Esophagus (tissue), 2 donors: ENCODE data around the gene IGSF3. TPM values are rescaled to one million over a fixed set of nuclear protein-coding genes. Genes with fewer than 3 reads are reported as not detected.
"Not testable (repeated sequence)": the region's sequence is repeated elsewhere in the genome, so short reads cannot be mapped to it uniquely, and the experiment has no call there.

ENCODE experiments used
- H3K27ac ChIP-seq, 2 donors: one replicate each; pipeline ENCODE4 v1.5.1; 2013; ENCODE audit warnings: low read depth in 2 of 2, mild to moderate bottlenecking in 2 of 2, inconsistent platforms in 1 of 2, low read length in 1 of 2, moderate library complexity in 1 of 2
- H3K27me3 ChIP-seq, 2 donors: one replicate each; pipeline ENCODE4 v1.6.1; 2013; ENCODE audit warnings: low read length in 2 of 2, control low read depth in 1 of 2, mild to moderate bottlenecking in 1 of 2; ENCODE audit not compliant: insufficient read depth in 2 of 2, control insufficient read depth in 1 of 2
- H3K36me3 ChIP-seq, 2 donors: one replicate each; pipeline ENCODE4 v1.6.1; 2013; ENCODE audit warnings: low read length in 1 of 2; ENCODE audit not compliant: control insufficient read depth in 2 of 2, insufficient read depth in 2 of 2
- H3K4me1 ChIP-seq, 2 donors: one replicate each; pipeline ENCODE4 v1.6.1; 2013; ENCODE audit warnings: low read length in 1 of 2; ENCODE audit not compliant: control insufficient read depth in 2 of 2, insufficient read depth in 2 of 2
- H3K4me3 ChIP-seq, 2 donors: one replicate each; pipeline ENCODE4 v1.5.1; 2013; ENCODE audit warnings: low read length in 2 of 2, mild to moderate bottlenecking in 2 of 2, low read depth in 1 of 2, moderate library complexity in 1 of 2
- H3K9me3 ChIP-seq, 2 donors: one replicate each; pipeline ENCODE4 v1.6.1; 2013; ENCODE audit warnings: mild to moderate bottlenecking in 2 of 2, low read depth in 1 of 2, low read length in 1 of 2, moderate library complexity in 1 of 2; ENCODE audit not compliant: control insufficient read depth in 2 of 2, insufficient read depth in 1 of 2
- WGBS, 2 donors: extraction: QIAGEN DNeasy Blood & Tissue Kit; methylation state at CpG; one replicate each; pipeline ENCODE4 v1.1.7; 2013; 5-methylcytosine and 5-hydroxymethylcytosine counted together
- polyA plus RNA-seq, 2 donors: library from polyadenylated mRNA; stranded (reverse); fragments of 200-250 nt; gene quantifications; one replicate each; pipeline ENCODE4 v1.2.3, GENCODE V29; 2013
- donor health status: healthy with polysubstance abuse.
- donor health status: Bipolar disorder and iron deficiency.

The IGSF3 gene
- polyA plus RNA-seq, 2 donors: 11.0 to 15.5 TPM

DNA sequence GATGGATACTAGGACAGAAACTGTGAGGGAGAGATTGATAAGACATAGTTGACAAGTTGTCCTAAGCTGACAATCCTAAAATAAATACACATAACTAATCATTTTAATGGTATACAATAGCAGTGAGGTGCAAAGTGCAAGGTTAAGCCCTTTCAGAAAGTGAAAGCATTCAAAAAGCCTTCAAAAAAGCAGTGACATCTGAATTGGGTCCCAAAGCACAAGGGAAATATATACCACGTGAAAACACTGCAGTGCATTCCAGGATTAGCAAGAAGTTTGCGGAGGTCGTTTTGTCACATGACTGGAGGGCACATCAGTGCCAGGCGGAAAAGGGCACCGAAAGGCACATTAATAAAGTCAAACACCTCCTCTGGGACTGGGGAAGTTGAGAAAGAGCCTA is 42.4 kb downstream of the IGSF3 start:
- H3K27ac ChIP-seq, H3K4me3 ChIP-seq, H3K36me3 ChIP-seq, H3K4me1 ChIP-seq, H3K9me3 ChIP-seq, H3K27me3 ChIP-seq: not testable (repeated sequence)
- WGBS, 2 donors: 66 to 67% methylated on average over 5 of the region's 5 CpGs

DNA sequence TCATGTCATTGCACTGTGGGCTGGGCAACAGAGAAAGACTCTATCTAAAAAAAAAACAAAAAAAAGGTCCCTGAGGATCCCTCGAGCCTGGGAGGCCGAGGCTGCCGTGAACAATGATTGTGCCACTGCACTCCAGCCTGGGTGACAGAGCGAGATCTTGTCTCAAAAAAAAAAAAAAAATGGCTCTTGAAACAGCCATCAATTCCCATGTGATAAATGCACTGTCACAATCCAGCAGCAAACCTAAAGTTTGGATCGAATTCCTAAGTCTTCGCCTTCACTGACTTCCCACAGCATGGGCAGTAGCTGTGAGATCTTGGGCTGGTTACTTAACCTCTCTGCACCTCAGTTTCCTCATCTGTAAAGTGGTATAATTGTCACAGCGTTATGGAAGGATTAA is 43.5 kb downstream of the IGSF3 start:
- Histone ChIP-seq H3K27ac (no peak overlapping the region), H3K4me3 (no peak overlapping the region), H3K36me3 (no peaks in the 10 kb centered on the region), H3K9me3 (no peaks in the 10 kb centered on the region), H3K4me1 (peaks cover 0 to 2% of the 10 kb centered on the region in 2 donors), H3K27me3 (no peaks in the 10 kb centered on the region)
- 85 to 87% methylated on average over 7 of the region's 7 CpGs for WGBS, 2 donors

DNA sequence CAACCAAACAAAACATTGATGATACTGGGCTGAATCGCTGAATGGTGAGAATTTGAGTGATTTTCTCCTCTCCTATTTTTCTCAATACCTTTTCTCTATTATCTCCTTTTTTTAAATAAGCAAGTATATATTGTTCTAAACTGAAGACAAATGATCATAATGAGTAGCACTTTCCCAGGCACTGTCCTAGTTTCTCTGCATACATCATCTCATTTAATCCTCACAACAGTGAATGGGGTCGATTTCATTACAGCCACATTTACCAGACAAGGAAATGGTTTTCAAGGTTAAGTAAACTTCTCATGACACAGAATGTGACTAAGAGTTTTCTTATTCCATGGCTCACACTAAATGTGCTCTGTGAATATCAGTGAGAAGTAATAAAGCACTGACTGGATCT is 45.0 kb downstream of the IGSF3 start:
- H3K4me1 ChIP-seq, H3K4me3 ChIP-seq, H3K9me3 ChIP-seq, H3K27me3 ChIP-seq, H3K36me3 ChIP-seq: not testable (repeated sequence)
- 59 to 61% methylated on average over 2 of the region's 2 CpGs for WGBS, 2 donors
- H3K27ac ChIP-seq: peak overlapping the region; percentile 68 to 92

DNA sequence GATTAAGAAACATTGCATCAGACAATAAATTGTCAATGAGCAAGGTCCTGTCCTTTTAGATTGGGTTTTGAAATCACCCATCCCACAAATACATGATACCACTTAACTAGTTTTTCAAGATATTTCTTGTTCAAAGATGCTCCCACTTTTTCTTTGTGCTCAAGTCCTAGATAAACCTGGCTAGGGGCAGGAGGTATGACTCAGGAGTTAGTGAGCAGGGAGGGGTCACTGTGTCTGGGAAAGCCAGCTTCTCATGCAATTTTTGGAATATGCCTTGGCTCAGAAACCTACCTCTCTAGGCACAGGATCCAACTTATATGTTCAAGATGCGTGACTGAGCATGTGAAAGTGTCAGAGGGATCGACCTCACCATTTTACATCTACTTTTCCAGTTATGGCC is 45.8 kb downstream of the IGSF3 start:
- WGBS, 2 donors: 57 to 78% methylated on average over 2 of the region's 2 CpGs
- H3K36me3 ChIP-seq, H3K4me3 ChIP-seq, H3K4me1 ChIP-seq, H3K27me3 ChIP-seq, H3K9me3 ChIP-seq: not testable (repeated sequence)
- peak overlapping the region in 1 of 2 donors; percentile 41 for H3K27ac ChIP-seq

DNA sequence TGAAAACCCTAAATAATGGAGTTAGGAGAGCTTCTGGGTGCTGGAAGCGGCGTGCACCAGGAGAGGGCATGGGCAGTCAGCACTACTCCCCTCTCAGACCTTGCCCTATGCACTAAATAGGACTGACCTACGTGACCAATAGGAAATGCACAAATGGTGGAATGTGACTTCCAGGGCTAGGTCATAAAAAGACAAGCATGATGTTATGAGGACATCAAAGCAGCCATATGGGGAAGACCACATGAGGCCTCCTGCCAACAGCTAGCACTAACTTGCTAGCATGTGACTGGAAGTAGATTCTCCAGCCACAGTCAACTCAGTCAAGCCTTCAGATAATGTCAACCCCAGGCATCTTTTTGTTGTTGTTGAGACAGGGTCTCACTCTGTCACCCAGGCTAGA is 47.1 kb downstream of the IGSF3 start:
- H3K27ac ChIP-seq: peak overlapping the region in 1 of 2 donors; percentile 65
- not testable (repeated sequence) for H3K4me1 ChIP-seq, H3K36me3 ChIP-seq, H3K4me3 ChIP-seq, H3K27me3 ChIP-seq, H3K9me3 ChIP-seq
- 92 to 93% methylated on average over 1 to 3 of the region's 3 CpGs for WGBS, 2 donors

DNA sequence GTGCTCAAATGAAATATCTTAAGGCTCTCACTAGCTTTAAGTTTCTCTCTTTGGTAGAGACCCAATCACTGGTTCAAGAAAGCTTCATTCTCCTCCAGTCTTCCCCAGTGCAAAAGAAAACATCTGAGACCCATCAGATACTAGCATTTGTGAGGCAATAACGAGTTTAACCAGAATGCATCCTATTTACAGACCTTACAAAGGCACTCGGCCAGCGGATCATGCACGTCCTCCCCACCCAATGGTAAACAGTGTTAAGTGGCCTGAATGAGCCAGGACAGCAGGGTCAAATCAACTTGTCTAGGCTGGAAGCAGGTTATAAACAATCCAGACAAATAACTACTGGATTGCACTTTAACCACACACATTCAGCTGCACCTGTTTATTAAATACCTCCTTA is 48.4 kb downstream of the IGSF3 start:
- WGBS, 2 donors: 31 to 36% methylated on average over 4 of the region's 4 CpGs
- not testable (repeated sequence) for H3K9me3 ChIP-seq, H3K36me3 ChIP-seq, H3K4me1 ChIP-seq, H3K27me3 ChIP-seq, H3K4me3 ChIP-seq
- H3K27ac ChIP-seq: peak overlapping the region in 1 of 2 donors; percentile 13

DNA sequence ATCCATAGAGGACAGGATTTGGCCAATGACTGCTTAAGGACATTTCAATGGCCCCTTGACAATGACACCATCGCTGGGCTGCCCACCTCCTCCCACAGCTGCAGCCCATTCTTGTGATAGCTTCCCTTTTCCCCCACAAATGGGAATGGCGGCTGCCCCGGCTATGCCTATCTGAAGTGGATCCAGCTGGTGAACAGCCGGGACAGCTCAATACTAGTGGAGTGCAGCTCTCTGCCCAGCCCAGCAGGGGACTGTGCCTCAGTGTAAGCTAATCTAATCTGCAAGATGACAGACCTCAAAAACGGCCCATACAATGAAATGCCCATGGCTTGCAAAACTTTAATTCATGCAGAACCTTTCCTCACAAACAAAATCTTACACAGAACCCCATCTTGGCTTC is 49.7 kb downstream of the IGSF3 start:
- not testable (repeated sequence) for H3K36me3 ChIP-seq, H3K4me1 ChIP-seq, H3K9me3 ChIP-seq, H3K4me3 ChIP-seq, H3K27me3 ChIP-seq, H3K27ac ChIP-seq
- WGBS, 2 donors: 65 to 74% methylated on average over 5 of the region's 5 CpGs

DNA sequence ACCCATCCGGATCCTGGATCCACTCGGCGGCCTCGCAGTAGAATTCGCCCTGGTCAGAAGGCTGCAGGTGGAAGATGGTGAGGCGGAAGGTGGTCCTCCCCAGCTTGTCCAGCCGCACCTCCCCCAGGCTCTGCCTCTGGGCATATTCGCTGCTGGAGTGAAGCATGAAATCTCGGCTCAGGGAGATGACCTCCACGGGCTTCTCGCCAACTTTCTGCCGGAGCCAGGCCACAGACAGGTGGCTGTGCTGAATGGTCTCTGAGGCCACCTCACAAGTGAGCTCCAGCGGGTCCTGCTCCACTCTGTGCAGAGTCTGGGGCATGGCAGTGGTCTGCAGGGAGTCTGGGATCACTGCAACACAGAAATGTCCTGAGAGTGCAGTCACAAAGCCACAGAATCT is 53.7 kb downstream of the IGSF3 start:
- H3K36me3 ChIP-seq, H3K27ac ChIP-seq, H3K9me3 ChIP-seq, H3K27me3 ChIP-seq, H3K4me3 ChIP-seq, H3K4me1 ChIP-seq: not testable (repeated sequence)
- WGBS, 2 donors: 83 to 90% methylated on average over 8 to 13 of the region's 13 CpGs

DNA sequence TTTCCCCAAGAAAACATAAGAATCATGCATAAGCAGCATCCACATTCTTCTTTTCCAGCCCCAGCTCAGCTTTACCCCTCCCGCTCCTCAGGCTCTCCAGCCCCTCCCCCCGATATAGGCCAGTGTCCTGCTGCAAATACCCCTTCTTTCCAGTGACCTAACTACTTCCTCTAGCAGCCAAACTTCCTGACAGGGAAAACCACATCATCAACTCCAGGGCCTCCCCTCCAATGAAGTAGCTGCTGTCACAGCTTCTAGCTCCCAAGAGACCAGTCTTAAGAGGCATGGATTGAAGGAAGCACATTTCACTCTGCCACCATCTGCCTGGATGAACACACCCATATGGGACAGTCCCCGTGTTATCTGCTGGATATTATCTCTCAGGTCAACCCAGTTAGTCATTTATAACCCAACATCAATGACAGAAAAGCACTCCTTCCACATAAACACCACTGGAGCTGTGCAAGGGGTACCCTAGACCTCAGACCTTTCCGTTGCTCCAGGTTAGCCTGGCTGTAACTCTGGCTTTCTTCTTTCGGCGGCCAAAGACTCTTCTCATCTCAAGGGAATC is 57.6 kb downstream of the IGSF3 start:
- H3K27ac ChIP-seq, H3K36me3 ChIP-seq, H3K27me3 ChIP-seq, H3K9me3 ChIP-seq, H3K4me3 ChIP-seq, H3K4me1 ChIP-seq: not testable (repeated sequence)
- WGBS, 2 donors: 86 to 87% methylated on average over 6 of the region's 6 CpGs

DNA sequence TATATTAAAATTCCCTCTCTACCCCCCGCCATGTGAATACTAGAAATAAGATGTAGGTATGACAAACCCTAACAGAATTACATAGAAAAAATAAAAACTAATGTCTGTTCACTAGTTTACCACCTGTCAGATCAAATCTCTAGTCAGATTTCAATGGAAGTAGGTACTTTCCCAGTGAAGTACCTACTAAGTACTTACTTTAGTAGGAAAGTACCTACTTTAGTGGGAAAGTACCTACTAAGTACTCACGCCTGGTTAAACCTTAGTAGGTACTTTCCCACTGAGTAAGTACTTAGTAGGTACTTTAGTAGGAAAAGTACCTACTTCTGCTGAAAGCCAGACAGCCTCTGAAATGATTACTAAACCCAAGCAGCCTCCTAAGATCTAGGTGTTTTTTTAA is 58.7 kb downstream of the IGSF3 start:
- not testable (repeated sequence) for H3K27me3 ChIP-seq, H3K36me3 ChIP-seq, H3K9me3 ChIP-seq, H3K27ac ChIP-seq, H3K4me1 ChIP-seq, H3K4me3 ChIP-seq
- 76 to 78% methylated on average over 2 of the region's 2 CpGs for WGBS, 2 donors
